ENCODE results near the gene GRK2. TPM values are rescaled to one million over a fixed set of nuclear protein-coding genes. Genes with fewer than 3 reads are reported as not detected.

GRK2 gene
- total and polyA plus RNA-seq, 8 donors, result 55.2 to 118 (median 59.4) TPM

DNA sequence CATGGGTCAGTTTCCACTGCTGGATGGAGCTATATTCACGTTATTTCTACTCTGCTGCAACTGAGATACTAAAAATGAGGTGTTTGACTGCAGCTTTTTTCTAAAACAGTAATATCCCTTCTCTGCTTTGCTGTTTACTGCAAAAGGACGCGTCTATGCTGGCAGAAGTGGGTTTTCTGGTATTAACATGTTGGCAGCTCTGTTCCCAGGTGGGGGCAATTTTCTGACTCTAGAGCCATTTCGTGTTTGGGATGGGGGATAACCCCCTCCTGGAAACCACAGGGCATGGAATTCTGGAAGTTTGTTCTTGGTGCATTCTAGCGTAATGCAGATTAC is 4.9 kb downstream of the GRK2 start:
- Histone ChIP-seq H3K36me3 (peaks cover 0 to 35% of the 10 kb centered on the region in 2 donors), H3K27ac (peak overlapping the region; percentile 66 to 100), H3K4me1 (peaks cover 70 to 89% of the 10 kb centered on the region in 2 donors), H3K9me3 (no peaks in the 10 kb centered on the region), H3K4me3 (peak overlapping the region in 1 of 2 donors; percentile 76), H3K27me3 (no peaks in the 10 kb centered on the region)
- no peak for ATAC-seq
- DNase-seq, result no peak
- intact Hi-C loops (cut with DNase I), result no loop called here
- TF ChIP-seq, protein P1, sequence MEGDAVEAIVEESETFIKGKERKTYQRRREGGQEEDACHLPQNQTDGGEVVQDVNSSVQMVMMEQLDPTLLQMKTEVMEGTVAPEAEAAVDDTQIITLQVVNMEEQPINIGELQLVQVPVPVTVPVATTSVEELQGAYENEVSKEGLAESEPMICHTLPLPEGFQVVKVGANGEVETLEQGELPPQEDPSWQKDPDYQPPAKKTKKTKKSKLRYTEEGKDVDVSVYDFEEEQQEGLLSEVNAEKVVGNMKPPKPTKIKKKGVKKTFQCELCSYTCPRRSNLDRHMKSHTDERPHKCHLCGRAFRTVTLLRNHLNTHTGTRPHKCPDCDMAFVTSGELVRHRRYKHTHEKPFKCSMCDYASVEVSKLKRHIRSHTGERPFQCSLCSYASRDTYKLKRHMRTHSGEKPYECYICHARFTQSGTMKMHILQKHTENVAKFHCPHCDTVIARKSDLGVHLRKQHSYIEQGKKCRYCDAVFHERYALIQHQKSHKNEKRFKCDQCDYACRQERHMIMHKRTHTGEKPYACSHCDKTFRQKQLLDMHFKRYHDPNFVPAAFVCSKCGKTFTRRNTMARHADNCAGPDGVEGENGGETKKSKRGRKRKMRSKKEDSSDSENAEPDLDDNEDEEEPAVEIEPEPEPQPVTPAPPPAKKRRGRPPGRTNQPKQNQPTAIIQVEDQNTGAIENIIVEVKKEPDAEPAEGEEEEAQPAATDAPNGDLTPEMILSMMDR (IDR thresholded peaks at IDR 0.05), result no peak

GRCh38 chr11:67271541-67272284 is 5.4 kb downstream of the GRK2 start:
- peak overlapping the region in 1 of 2 donors; percentile 76 for H3K4me3 ChIP-seq
- H3K9me3 ChIP-seq, result no peaks in the 10 kb centered on the region
- intact Hi-C loops (cut with DNase I), result no loop called here
- TF ChIP-seq, protein P1 (IDR thresholded peaks at IDR 0.05), result no peak
- H3K36me3 ChIP-seq, result peaks cover 0 to 35% of the 10 kb centered on the region in 2 donors
- H3K4me1 ChIP-seq, result peaks cover 75 to 94% of the 10 kb centered on the region in 2 donors
- peak overlapping the region; percentile 66 to 100 for H3K27ac ChIP-seq
- ATAC-seq, result no peak
- H3K27me3 ChIP-seq, result no peaks in the 10 kb centered on the region
- peak in 2 of 4 donors; percentile 37 to 85 for DNase-seq

DNA sequence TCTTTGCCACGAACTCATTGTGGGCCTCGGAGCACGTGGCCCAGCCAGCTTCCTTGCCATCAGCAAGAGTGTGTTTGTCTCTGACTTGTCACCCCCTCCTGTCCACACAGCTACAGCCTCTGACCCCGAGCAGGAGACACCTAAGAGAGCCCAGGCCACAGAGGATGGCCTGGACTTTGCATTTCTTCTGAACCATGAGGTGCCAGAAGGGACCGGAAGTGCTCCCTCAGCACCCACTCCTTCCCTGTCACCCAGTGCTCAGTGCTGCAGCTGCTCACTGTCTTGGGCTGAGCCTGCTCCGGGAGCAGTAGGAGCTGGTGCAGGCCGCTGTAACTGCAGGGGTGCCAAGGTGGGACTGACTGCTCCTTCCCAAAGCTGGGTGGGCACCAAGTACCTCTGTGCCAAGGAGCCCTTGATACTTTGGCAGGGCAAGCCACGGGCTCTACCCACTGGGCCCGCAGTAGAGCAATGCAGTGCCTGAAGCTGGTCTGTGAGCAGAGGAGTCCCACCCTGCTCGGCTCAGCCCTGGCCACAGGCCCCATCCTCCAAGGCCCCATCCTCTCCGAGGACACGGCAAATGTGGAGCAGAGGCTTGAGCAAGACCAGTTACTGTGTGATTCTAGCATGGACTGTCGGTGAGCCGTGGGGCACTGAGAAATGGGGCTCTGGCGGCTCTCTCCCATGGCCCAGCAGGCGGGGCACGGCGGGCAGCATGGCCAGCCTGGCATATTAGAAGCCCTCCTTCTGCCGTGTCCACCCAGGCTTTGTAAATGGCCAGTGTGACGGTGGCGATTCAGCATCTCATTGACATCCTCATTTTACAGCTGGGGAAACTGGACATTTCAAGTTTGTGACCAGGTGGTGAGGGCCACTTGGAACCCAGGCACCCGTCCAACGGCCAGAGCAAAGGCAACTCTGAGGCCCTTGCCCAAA is 6.3 kb downstream of the GRK2 start:
- intact Hi-C loops (cut with DNase I), result no loop called here
- Histone ChIP-seq H3K4me1 (peaks cover 82 to 100% of the 10 kb centered on the region in 2 donors), H3K27me3 (no peaks in the 10 kb centered on the region), H3K4me3 (peak overlapping the region in 1 of 2 donors; percentile 76), H3K9me3 (no peaks in the 10 kb centered on the region), H3K27ac (peak overlapping the region; percentile 66 to 100), H3K36me3 (peaks cover 0 to 35% of the 10 kb centered on the region in 2 donors)
- TF ChIP-seq, protein P1 (IDR thresholded peaks at IDR 0.05), result no peak
- peak in 2 of 4 donors; percentile 32 to 67 for DNase-seq
- ATAC-seq, result no peak

- no peak for ATAC-seq
- Histone ChIP-seq H3K4me1 (peaks cover 83 to 100% of the 10 kb centered on the region in 2 donors), H3K27me3 (no peaks in the 10 kb centered on the region), H3K36me3 (peaks cover 0 to 33% of the 10 kb centered on the region in 2 donors), H3K9me3 (no peaks in the 10 kb centered on the region), H3K4me3 (no peak overlapping the region), H3K27ac (peak overlapping the region; percentile 66 to 100)
- peak in 2 of 4 donors; percentile 32 to 82 for DNase-seq
- intact Hi-C loops (cut with DNase I), result no loop called here
- TF ChIP-seq, protein P1 (IDR thresholded peaks at IDR 0.05), result no peak
Measured at GRCh38 chr11:67273260-67273990, 7.2 kb downstream of the GRK2 start.

Data from left lung (tissue), 10 donors.